C4-2B (cell line): Measurements from ENCODE around the gene PSG2.

Experiments
- CTCF ChIP-seq: fragments of 450-650 bp; conservative IDR thresholded peaks from 2 replicates; pipeline ENCODE4 v1.5.1; 2017; ENCODE audit warnings: mild to moderate bottlenecking
- ZFX ChIP-seq: fragments of 450-650 bp; IDR thresholded peaks from 2 replicates; pipeline ENCODE4 v1.6.1; 2017

GRCh38 chr19:43101950-43102349 lies 19.4 kb upstream of the PSG2 start:
- TF ChIP-seq CTCF (no peak; the same call in 1 of the 2 replicates), ZFX (no peak)
